Activated T-cell treated with anti-CD3 and anti-CD28 coated beads, Interleukin-2, amount 50 U/mL, for 4 hours (primary cell): Measurements from ENCODE around the gene VCAN. TPM values are rescaled to one million over a fixed set of nuclear protein-coding genes. Genes with fewer than 3 reads are reported as not detected.

Experiments used
- ATAC-seq, 2 donors: fragments of 200-7000 bp; cut with Tn5 transposase; one replicate each; pipeline ENCODE4 v1.10.0; 2021
- DNase-seq: peaks from one replicate; pipeline ENCODE4 v3.0.0-alpha.2; 2020
- H3K27me3 Mint-ChIP-seq: one replicate; pipeline ENCODE4 v1.8.0; 2021; ENCODE audit warnings: low read depth, mixed read lengths
- H3K36me3 Mint-ChIP-seq: one replicate; pipeline ENCODE4 v1.8.0; 2022; ENCODE audit warnings: mixed read lengths; ENCODE audit not compliant: insufficient read depth
- H3K4me1 Mint-ChIP-seq: one replicate; pipeline ENCODE4 v1.8.0; 2021; ENCODE audit warnings: low read depth, mixed read lengths
- H3K4me3 Mint-ChIP-seq: one replicate; pipeline ENCODE4 v1.8.0; 2021; ENCODE audit warnings: mild to moderate bottlenecking, moderate library complexity, mixed read lengths
- H3K9me3 Mint-ChIP-seq: one replicate; pipeline ENCODE4 v1.8.0; 2021; ENCODE audit warnings: mixed read lengths
- total RNA-seq, 3 donors: library from RNA; stranded (reverse); gene quantifications; one replicate each; pipeline ENCODE4 v1.2.1, GENCODE V29; 2021

The VCAN gene
- total RNA-seq, 3 donors from 2014 or later, result 0.61 to 0.84 (median 0.74) TPM

DNA sequence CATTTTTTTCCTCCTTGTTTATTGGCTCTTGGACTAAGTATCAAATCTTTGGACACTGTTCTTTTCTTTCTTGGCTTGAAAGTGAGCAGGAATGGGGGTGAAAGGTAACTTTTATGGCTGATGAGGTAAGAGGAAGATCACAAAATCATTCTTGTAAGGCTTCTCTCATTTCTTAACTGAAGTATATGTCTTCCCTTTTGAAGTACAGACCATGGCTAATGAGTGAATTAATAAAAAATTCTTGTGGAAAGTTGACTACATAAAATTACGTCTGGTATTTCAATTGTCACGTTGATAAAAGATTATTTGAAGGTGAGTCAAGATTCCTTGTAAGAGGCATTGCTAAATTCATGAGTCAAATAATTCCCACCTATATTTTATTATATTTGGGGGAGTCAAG lies 25.1 kb downstream of the VCAN start:
- DNase-seq, result no peak
- no peak for ATAC-seq
- Mint-ChIP-seq H3K4me1 (no peaks in the 10 kb centered on the region), H3K4me3 (no peak overlapping the region), H3K27me3 (peaks cover 4% of the 10 kb centered on the region), H3K36me3 (no peaks in the 10 kb centered on the region), H3K9me3 (peaks cover 3% of the 10 kb centered on the region)

- DNase-seq (no peak), ATAC-seq (no peak)
- H3K9me3 Mint-ChIP-seq, result peaks cover 3% of the 10 kb centered on the region
- no peaks in the 10 kb centered on the region for H3K4me1 Mint-ChIP-seq
- H3K36me3 Mint-ChIP-seq, result no peaks in the 10 kb centered on the region
- peaks cover 8% of the 10 kb centered on the region for H3K27me3 Mint-ChIP-seq
- no peak overlapping the region for H3K4me3 Mint-ChIP-seq
Measured at GRCh38 chr5:83498585-83498984, 27.0 kb downstream of the VCAN start.

DNA sequence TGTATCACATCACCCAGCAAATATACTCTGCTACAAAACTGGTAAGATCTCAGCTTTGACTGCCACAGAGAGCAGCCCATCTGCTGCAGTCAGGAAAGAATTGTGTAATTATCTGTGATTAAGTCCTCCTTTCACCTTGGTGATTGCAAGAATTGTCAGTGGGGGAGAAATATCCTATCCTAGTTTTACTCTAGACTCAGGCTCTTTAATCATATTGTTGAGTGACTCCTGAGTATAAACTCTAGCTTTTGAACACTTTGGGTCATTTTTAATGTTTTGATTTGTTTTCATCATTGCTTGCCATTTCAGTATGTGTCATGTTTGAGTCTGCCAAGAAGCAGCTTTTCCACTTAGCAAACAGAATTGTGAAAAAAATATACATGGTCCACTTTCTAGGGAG lies 32.1 kb downstream of the VCAN start:
- no peak for DNase-seq
- peaks cover 10% of the 10 kb centered on the region for H3K27me3 Mint-ChIP-seq
- no peak overlapping the region for H3K4me3 Mint-ChIP-seq
- ATAC-seq, result no peak
- H3K36me3 Mint-ChIP-seq, result no peaks in the 10 kb centered on the region
- H3K9me3 Mint-ChIP-seq, result peaks cover 10% of the 10 kb centered on the region
- no peaks in the 10 kb centered on the region for H3K4me1 Mint-ChIP-seq

DNA sequence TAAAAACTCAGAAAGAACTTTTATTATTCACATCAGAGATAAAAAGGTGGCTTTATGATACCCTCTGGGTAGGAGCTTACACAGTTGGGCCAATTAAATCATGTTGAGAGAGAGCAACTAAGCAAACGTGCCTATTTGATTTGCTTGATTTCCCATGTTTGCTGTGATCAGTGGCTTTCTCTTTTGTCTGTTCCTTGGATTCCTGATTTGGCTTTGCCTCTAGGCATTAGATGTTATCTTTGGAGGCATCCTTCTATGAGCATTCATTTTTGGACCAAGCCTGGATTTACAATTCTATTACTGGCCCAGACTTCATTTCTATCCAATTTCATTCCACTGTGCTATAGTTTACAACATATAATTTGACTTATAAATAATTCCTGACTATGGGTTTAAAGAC lies 35.9 kb downstream of the VCAN start:
- Mint-ChIP-seq H3K36me3 (no peaks in the 10 kb centered on the region), H3K9me3 (peaks cover 7% of the 10 kb centered on the region), H3K4me3 (no peak overlapping the region), H3K27me3 (peaks cover 10% of the 10 kb centered on the region), H3K4me1 (no peaks in the 10 kb centered on the region)
- ATAC-seq, result no peak
- DNase-seq, result no peak

- Mint-ChIP-seq H3K27me3 (peaks cover 3% of the 10 kb centered on the region), H3K36me3 (no peaks in the 10 kb centered on the region)
Measured at GRCh38 chr5:83509540-83509939, 38.0 kb downstream of the VCAN start.

GRCh38 chr5:83510260-83510659 lies 38.7 kb downstream of the VCAN start:
- Mint-ChIP-seq H3K4me3 (no peak overlapping the region), H3K27me3 (peaks cover 3% of the 10 kb centered on the region), H3K9me3 (peaks cover 7% of the 10 kb centered on the region), H3K4me1 (no peaks in the 10 kb centered on the region), H3K36me3 (no peaks in the 10 kb centered on the region)
- ATAC-seq (no peak), DNase-seq (no peak)

More at GRCh38 chr5:83509540-83509939, 38.0 kb downstream of the VCAN start:
- DNase-seq (no peak), ATAC-seq (no peak)
- Mint-ChIP-seq H3K4me3 (no peak overlapping the region), H3K9me3 (peaks cover 7% of the 10 kb centered on the region), H3K4me1 (no peaks in the 10 kb centered on the region)

DNA sequence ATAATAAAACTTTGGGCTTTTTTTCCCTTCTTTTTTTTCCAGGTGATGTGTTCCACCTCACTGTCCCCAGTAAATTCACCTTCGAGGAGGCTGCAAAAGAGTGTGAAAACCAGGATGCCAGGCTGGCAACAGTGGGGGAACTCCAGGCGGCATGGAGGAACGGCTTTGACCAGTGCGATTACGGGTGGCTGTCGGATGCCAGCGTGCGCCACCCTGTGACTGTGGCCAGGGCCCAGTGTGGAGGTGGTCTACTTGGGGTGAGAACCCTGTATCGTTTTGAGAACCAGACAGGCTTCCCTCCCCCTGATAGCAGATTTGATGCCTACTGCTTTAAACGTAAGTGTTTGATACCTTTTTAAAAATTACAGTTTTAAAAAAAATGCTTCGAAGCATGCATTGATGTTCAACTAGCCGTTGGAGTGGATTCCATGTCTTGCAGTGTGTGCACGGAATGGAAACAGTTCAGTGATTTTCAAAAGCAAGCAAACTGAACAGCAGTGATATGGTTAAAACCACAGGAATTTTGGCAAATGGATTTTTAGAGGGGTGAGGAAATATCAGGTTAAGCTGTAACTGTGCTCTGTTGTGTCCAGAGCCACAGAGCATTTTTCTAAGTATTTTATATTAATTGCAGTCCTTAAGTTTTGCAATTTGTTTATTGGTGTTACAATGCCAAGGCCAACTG lies 40.7 kb downstream of the VCAN start:
- Mint-ChIP-seq H3K4me1 (no peaks in the 10 kb centered on the region), H3K4me3 (no peak overlapping the region), H3K27me3 (no peaks in the 10 kb centered on the region), H3K9me3 (no peaks in the 10 kb centered on the region), H3K36me3 (no peaks in the 10 kb centered on the region)
- ATAC-seq (no peak), DNase-seq (no peak)

GRCh38 chr5:83513081-83513480 lies 41.5 kb downstream of the VCAN start:
- no peaks in the 10 kb centered on the region for H3K9me3 Mint-ChIP-seq

GRCh38 chr5:83513491-83513890 lies 41.9 kb downstream of the VCAN start:
- Mint-ChIP-seq H3K36me3 (no peaks in the 10 kb centered on the region), H3K4me1 (no peaks in the 10 kb centered on the region), H3K9me3 (no peaks in the 10 kb centered on the region), H3K4me3 (no peak overlapping the region), H3K27me3 (no peaks in the 10 kb centered on the region)
- DNase-seq (no peak), ATAC-seq (no peak)

More at GRCh38 chr5:83513081-83513480, 41.5 kb downstream of the VCAN start:
- ATAC-seq (no peak), DNase-seq (no peak)
- Mint-ChIP-seq H3K4me3 (no peak overlapping the region), H3K27me3 (no peaks in the 10 kb centered on the region), H3K36me3 (no peaks in the 10 kb centered on the region), H3K4me1 (no peaks in the 10 kb centered on the region)

- Mint-ChIP-seq H3K27me3 (no peaks in the 10 kb centered on the region), H3K9me3 (no peaks in the 10 kb centered on the region), H3K36me3 (no peaks in the 10 kb centered on the region), H3K4me3 (no peak overlapping the region), H3K4me1 (no peaks in the 10 kb centered on the region)
- ATAC-seq, result no peak
- DNase-seq, result no peak
Measured at GRCh38 chr5:83516377-83516776, 44.8 kb downstream of the VCAN start.

- H3K36me3 Mint-ChIP-seq, result no peaks in the 10 kb centered on the region
- DNase-seq, result no peak
- H3K9me3 Mint-ChIP-seq, result no peaks in the 10 kb centered on the region
- H3K4me1 Mint-ChIP-seq, result no peaks in the 10 kb centered on the region
- H3K27me3 Mint-ChIP-seq, result no peaks in the 10 kb centered on the region
- ATAC-seq, result no peak
- H3K4me3 Mint-ChIP-seq, result no peak overlapping the region
Measured at GRCh38 chr5:83517072-83517687, 45.6 kb downstream of the VCAN start.

- Mint-ChIP-seq H3K9me3 (no peaks in the 10 kb centered on the region), H3K4me3 (no peak overlapping the region), H3K36me3 (no peaks in the 10 kb centered on the region), H3K27me3 (no peaks in the 10 kb centered on the region), H3K4me1 (no peaks in the 10 kb centered on the region)
- no peak for DNase-seq
- no peak for ATAC-seq
Measured at GRCh38 chr5:83517688-83518085, 46.1 kb downstream of the VCAN start.

DNA sequence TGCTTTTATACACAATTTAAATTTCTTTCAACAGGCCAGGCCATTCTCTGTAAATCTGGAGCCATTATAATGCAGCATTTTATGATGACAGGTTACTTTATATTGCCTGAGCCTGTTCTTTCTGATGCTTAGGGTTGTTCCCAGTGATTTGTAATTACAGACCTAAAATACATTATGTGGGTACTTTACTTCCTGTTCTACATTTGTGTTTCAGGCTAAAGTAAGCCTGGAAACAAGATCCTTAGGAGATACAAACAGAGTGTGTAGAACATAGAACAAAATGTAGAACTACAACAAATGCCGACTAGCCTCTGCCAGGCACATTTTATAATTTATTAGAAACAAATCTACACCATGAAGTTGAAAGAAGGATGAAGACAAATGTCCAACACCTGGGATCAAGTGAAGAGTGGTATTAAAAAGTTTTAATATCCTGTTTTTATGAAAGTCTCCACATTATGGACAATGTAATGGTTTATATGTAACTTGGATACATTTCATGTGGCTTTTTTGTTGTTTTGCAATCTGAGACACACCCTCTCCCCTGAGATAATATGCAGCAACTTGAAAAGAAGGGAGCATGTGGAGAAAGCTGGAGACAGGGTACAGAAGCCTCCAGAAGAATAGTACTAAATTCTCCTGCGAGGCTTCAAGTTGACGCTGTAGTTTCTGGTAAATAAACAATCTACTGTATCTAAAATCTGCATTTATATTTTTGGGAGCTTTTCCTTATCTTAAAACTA lies 46.9 kb downstream of the VCAN start:
- Mint-ChIP-seq H3K4me1 (no peaks in the 10 kb centered on the region), H3K36me3 (no peaks in the 10 kb centered on the region), H3K9me3 (no peaks in the 10 kb centered on the region), H3K4me3 (no peak overlapping the region), H3K27me3 (no peaks in the 10 kb centered on the region)
- ATAC-seq, result no peak
- DNase-seq, result no peak

DNA sequence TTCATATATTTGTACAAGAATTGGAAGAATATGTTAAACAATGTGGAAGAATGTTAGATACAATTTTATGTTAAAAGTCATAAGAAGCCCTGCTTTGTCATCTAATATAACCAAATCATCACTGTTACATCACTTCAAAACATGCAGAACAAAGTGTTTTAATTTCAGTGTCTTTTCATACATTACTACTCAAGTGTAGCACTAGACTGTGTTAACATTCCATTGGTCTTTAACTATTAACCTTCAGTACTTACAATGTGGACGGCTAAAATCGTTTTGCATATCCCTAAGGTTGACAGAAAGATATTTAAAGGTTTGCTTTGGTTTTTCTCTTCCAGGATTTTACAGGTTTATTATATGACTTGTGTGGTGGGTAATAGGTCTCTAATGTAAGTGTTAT lies 50.9 kb downstream of the VCAN start:
- no peaks in the 10 kb centered on the region for H3K9me3 Mint-ChIP-seq
- no peaks in the 10 kb centered on the region for H3K36me3 Mint-ChIP-seq
- DNase-seq (no peak), ATAC-seq (no peak)
- H3K4me1 Mint-ChIP-seq, result no peaks in the 10 kb centered on the region
- no peak overlapping the region for H3K4me3 Mint-ChIP-seq
- H3K27me3 Mint-ChIP-seq, result no peaks in the 10 kb centered on the region

DNA sequence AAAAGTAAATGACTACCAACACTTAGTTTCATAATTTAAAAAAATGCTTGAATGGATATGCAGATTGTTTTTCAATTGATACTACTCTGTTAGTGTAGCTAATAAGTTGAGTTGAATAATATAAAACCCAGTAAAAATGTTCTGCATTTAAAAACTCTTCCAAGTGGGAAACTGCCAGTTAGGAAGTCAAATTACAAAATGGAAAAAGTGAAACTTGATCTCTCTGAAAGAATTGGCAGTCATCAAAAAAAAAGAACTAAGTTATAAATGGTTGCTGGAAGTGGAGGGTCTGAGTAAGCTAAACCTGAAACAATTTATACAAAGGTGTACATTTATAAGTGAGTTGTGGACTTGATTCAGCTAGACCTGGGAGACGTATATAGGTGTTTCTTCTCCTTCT lies 52.4 kb downstream of the VCAN start:
- Mint-ChIP-seq H3K9me3 (no peaks in the 10 kb centered on the region), H3K27me3 (no peaks in the 10 kb centered on the region), H3K36me3 (no peaks in the 10 kb centered on the region), H3K4me1 (no peaks in the 10 kb centered on the region), H3K4me3 (no peak overlapping the region)
- DNase-seq (no peak), ATAC-seq (no peak)
